Measurements from ENCODE around the gene MYBPC2.

The MYBPC2 gene

GRCh38 chr19:50505856-50506611 is 73.3 kb downstream of the MYBPC2 start:
- DNase-seq: no peak

- DNase-seq: no peak
Measured at GRCh38 chr19:50506700-50507099, 74.0 kb downstream of the MYBPC2 start.

GRCh38 chr19:50507376-50507775 is 74.7 kb downstream of the MYBPC2 start:
- no peak for DNase-seq

- DNase-seq: no peak
Measured at GRCh38 chr19:50508843-50509190, 76.1 kb downstream of the MYBPC2 start.

GRCh38 chr19:50509366-50509765 is 76.7 kb downstream of the MYBPC2 start:
- DNase-seq: no peak

GRCh38 chr19:50510121-50510670 is 77.5 kb downstream of the MYBPC2 start:
- no peak for DNase-seq

GRCh38 chr19:50510700-50511068 is 78.0 kb downstream of the MYBPC2 start:
- DNase-seq: peak; percentile 96

GRCh38 chr19:50511069-50511822 is 78.6 kb downstream of the MYBPC2 start, which contains the start of gene JOSD2:
JOSD2 (minus strand) TSS chr19:50511191; CDS start chr19:50510431, 760 bp downstream.
- DNase-seq: peak; percentile 97

GRCh38 chr19:50512112-50512998 is 79.7 kb downstream of the MYBPC2 start:
- DNase-seq: no peak

- DNase-seq: no peak
Measured at GRCh38 chr19:50512999-50513745, 80.5 kb downstream of the MYBPC2 start.

- no peak for DNase-seq
Measured at GRCh38 chr19:50513746-50514345, 81.2 kb downstream of the MYBPC2 start, which contains the start of gene ASPDH. ASPDH (minus strand) TSS chr19:50513913; CDS start chr19:50513823, 90 bp downstream.

- peak; percentile 79 for DNase-seq
Measured at GRCh38 chr19:50514346-50515167, 81.9 kb downstream of the MYBPC2 start.

GRCh38 chr19:50515168-50515561 is 82.5 kb downstream of the MYBPC2 start:
- no peak for DNase-seq

All from DMS79 treated with DMSO at 0.1 percent for 48 hours (cell line).